HG02840 (cell line): ENCODE data around the gene ADCK1.
A peak's percentile ranks its signal among the peaks of the same experiment; 100 is the strongest.
"Not testable (repeated sequence)": the region's sequence is repeated elsewhere in the genome, so short reads cannot be mapped to it uniquely, and the experiment has no call there.

Source experiments
- ATAC-seq: cut with Tn5 transposase; IDR thresholded peaks from one replicate; pipeline ENCODE4 v1.9.1; 2021; ENCODE audit warnings: mild to moderate bottlenecking, moderate library complexity, moderate number of reproducible peaks; ENCODE audit not compliant: unreplicated experiment, low FRiP score

The ADCK1 gene

DNA sequence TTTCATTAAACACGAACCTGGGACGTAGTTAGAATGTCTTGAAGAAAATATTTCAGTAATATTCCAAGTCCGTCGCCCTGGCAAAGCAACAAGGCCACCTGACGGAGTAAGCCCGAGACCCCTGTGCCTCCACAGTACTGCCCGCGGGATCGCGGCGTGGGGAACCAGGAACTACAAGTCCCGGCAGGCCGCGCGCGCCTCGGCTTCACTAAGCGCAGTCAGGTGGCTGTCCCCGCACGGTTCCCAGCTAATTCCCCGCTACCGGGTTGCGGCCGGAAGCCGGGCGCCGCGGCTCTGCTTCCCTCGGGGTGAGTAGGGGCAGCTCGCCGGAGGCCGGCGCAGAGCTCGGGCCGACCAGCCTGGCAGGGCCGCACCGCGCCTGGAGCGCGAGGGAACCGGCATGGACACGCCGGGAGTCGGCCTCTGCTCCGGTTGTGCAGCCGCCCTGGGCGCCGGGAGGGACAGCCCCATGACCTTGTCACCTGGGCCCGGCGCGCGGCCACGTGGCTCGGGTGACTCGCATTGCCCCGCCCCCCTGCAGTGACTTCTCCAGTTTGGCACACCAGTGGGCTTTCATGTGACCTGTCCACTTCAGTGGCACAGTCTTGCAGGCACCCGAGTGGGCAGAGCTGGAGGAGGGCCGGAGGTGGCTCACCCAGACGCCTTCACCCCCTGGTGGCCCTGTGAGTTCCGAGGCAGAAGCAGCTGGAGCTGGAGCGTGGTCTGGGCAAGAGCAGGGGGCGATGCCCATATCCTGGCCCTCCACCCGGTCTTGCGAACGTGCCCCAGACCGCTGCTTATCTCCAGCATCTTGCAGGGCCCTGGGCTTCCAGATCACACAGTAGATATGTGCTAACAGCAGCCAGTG is at the start of gene ADCK1:
Gene ADCK1 (plus strand): TSS at position 247 of the 868 bp plus-strand sequence. CDS start 18,870 bp downstream, outside the sequence.
- peak; percentile 91 for ATAC-seq

DNA sequence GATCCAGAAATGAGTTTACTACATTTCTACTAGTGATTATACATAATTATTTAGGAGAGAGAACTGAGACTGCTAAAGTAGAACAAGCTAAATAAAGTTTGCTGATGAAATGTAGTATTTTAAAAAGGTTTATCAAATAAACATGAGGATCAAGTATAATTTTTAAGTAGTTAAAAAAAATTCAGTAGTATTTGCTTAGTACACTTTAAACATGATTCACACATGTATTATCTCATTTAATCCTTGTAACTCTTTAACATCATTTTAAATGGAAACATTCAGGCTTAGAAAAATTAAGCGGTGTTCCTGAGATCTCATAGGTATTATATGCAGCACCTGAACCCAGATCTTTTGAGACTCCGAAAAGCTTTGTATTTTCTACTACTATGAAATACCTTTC is 47.6 kb upstream of the ADCK1 start:
- no peak for ATAC-seq

GRCh38 chr14:77752799-77753516 is 47.0 kb upstream of the ADCK1 start:
- ATAC-seq: no peak

DNA sequence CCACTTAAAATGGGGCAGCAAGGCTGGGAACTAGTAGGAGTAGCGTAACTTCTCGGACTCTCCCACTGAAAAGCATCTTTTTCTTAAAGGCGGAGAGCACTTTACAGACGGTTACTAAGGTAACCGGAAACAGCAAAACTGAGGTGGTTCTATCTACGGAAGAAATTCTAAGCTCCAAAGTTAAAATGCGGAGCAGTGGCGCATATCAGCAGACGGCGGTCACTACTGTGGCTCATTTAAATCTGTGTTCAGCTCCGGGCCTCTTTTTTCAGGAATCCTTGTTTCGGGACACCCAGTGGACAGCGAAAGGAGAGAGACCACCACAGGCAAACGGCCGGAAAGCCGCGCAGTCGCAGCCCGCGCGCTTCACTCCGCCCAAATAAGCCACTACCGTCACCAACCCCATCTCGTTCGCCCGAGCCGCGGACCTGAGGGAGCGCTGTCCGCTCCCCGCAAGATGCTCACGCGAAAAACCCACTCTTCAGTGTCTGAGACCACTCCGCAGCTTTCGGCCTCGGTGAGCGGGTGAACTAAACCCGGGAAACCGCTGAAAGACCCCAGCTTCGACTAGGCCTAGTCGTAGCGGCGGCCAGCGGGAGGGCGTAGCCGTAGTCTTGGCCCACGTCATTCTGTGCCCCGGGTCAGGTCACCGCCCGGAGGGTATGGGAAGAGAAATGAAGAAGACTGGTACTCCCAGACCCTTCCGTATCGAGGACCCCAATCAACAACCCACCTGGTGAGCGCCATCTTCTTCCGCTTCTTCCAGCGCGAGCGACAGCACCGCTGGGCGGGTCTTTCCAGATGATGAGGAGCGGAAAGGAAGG is 39.3 kb upstream of the ADCK1 start, which contains the start of gene SNW1:
Gene SNW1 (minus strand): TSS at position 776 of the 824 bp plus-strand sequence. CDS start 29 bp downstream, at position 747.
- ATAC-seq: peak; percentile 95

DNA sequence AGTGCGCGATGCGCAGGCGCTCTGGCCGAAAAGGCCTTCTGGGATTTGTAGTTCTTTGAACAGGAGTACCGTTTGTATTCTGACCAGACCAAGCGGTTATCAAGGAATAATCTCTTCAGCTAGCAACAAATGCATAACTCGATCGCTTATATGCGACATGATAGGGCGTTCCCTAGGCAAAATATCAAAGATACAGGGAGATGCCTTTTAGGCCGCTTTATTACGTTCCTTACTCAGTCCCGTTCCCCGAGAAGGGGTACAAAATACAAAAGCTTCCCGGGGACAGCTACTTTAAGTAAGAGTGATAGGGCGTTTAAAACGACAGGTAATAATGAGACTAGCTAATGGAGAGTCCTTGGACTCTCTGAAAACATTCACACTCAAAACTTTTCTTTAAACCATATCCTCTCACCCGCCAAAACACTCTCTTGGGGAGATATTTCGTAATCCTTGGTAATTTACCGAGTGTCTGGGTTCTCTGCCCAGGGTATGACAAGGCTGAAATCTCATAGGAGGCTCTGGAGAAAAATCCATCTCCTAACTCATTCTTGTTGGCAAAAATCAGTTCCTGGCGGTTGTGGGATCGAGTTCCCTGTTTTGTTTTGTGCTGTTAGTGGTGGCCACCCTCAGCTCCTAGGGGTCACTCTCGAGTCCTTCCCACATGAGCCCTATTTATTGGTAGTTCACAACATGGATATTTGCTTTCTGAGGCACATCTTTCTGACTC is 38.5 kb upstream of the ADCK1 start:
- ATAC-seq: peak; percentile 22

DNA sequence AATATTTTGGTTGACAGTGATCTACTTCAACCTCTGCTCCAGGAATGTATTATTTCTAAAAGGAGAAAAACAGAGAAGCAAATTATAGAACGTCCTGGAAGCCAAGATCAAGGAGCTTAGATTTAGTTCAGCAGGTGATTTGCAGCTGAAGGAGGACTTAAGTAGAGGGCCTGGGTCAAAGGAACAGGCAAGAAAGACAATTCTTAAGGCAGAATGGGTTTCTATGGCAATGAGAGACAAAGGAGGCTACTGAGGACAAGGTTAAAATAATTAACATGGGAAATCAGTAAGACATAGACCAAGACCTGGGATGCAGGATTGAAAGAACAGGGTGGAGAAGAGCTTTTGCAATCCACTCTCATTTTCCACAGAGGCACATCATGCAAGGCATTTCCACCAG is 36.6 kb upstream of the ADCK1 start:
- ATAC-seq: no peak

DNA sequence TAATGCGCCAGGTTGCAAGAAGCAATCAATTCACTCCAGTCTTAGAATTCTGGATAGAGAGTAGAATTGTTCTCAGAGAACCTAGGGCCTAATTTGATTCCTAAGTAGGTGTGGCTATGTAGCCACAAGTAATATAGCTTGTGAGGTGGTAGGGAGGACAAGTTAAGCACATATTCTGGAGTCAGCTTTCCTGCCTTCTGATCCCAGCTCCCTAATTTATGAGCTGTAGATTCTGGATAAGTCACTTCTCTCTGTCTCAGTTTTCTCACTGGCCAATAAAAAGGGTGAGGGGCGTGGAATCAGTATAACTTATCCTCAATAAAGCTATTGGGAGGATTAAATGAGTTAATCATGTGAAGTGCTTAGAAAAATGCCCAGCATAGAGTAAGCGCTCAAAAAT is 35.9 kb upstream of the ADCK1 start:
- no peak for ATAC-seq

GRCh38 chr14:77768442-77769069 is 31.4 kb upstream of the ADCK1 start:
- ATAC-seq: not testable (repeated sequence)

- not testable (repeated sequence) for ATAC-seq
These were observed 25.9 kb upstream of the ADCK1 start for GRCh38 chr14:77773966-77774365.

DNA sequence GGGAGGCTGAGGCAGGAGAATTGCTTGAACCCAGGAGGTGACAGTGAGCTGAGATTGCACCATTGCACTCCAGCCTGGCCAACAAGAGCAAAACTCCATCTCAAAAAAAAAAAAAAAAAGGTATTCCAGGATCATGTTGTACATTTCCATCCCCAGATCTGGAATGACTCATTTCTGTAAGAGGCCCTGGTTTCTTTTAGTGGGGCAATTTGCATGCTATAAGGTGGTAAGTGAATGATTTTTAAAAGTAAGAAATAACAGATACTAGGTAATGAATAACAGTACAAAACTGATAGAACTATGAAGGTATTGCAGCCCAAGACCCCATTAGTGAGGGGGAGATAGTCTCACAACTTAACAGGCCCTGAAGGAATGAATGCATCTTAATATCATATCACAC is 17.7 kb upstream of the ADCK1 start:
- ATAC-seq: no peak

- ATAC-seq: no peak
These were observed 13.8 kb upstream of the ADCK1 start for GRCh38 chr14:77786148-77786547.

DNA sequence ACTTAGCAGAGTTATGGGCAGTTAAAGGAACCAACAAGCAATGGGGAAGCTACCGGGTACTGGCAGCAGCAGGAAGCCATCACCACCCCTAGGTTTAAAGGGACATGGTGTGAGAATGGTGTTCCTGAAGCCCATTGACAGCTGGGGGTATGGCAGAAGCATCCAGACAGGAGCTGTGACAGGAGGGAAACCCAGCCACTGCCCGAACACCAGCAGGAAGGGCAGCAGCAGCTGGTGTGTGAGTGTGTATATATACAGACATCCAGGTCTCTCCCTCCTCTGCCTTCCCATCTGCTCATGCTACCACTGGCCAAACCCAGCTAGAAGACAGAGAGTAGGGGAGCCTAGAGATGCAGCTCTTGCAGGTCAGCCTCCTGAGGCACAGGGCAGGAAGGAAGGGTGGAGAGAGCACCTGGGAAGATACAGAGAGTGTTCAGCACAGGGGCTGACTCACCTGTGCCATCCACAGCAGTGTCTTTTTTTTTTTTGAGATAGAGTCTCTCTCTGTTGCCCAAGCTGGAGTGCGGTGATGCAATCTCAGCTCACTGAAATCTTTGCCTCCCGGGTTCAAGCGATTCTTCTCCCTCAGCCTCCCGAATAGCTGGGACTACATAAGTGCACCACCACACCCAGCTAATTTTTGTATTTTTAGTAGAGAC is 9.2 kb upstream of the ADCK1 start:
- ATAC-seq: no peak

- ATAC-seq: no peak
These were observed 8.7 kb upstream of the ADCK1 start for GRCh38 chr14:77791225-77791600.

GRCh38 chr14:77793255-77793654 is 6.7 kb upstream of the ADCK1 start:
- ATAC-seq: not testable (repeated sequence)

DNA sequence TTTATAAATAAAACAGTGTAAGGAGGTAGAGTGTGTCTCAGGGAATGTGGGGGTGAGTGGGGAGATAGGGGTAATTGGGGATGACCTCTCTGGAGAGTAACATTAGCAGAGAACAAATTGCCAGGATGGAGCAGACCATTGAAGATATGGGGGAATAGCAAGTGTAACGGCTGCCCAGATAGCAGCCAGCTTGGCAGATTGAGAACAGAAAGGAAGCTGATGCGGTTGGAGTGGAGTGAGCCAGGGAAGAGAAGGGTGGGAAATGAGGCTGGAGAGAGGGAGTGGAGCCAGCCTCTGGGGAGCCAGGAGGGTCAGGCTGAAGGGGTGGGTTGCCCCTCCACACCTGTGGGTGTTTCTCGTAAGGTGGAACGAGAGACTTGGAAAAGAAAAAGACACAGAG is 5.6 kb upstream of the ADCK1 start:
- ATAC-seq: no peak

GRCh38 chr14:77799456-77799855 is 453 bp upstream of the ADCK1 start:
- ATAC-seq: not testable (repeated sequence)

- ATAC-seq: no peak
These were observed 905 bp downstream of the ADCK1 start for GRCh38 chr14:77800814-77801213.

DNA sequence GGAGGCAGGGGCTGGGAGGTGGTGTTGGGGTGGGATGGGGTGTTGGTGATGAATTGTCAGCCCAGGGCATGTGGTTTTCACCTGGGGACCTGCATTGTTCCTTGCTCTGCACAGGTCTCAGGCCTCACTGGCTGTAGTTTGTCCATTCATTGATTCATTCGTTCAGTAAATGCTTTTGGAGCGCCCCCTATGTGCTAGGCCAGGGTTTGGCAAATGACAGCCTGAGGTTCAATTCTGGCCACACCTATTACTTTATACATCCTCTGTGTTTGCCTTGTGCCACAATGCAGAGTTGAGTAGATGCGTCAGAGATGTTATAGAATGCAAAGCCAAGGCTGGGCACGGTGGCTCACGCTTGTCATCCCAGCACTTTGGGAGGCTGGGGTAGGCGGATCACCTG is 4.7 kb downstream of the ADCK1 start:
- no peak for ATAC-seq

- ATAC-seq: no peak
These were observed 5.8 kb downstream of the ADCK1 start for GRCh38 chr14:77805706-77806105.
